ENCODE measurements around the gene RFFL.

GRCh38 chr17:35052241-35052610 lies 11.3 kb downstream of the RFFL start:
- TF ChIP-seq POLR2A (IDR thresholded peaks at IDR 0.05), result no peak
- TF ChIP-seq, protein P1, sequence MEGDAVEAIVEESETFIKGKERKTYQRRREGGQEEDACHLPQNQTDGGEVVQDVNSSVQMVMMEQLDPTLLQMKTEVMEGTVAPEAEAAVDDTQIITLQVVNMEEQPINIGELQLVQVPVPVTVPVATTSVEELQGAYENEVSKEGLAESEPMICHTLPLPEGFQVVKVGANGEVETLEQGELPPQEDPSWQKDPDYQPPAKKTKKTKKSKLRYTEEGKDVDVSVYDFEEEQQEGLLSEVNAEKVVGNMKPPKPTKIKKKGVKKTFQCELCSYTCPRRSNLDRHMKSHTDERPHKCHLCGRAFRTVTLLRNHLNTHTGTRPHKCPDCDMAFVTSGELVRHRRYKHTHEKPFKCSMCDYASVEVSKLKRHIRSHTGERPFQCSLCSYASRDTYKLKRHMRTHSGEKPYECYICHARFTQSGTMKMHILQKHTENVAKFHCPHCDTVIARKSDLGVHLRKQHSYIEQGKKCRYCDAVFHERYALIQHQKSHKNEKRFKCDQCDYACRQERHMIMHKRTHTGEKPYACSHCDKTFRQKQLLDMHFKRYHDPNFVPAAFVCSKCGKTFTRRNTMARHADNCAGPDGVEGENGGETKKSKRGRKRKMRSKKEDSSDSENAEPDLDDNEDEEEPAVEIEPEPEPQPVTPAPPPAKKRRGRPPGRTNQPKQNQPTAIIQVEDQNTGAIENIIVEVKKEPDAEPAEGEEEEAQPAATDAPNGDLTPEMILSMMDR (IDR thresholded peaks at IDR 0.05), result no peak
- TF ChIP-seq POLR2AphosphoS5 (IDR thresholded peaks at IDR 0.05), result no peak
